Measurements from ENCODE around the gene DIS3L. TPM values are rescaled to one million over a fixed set of nuclear protein-coding genes. Genes with fewer than 3 reads are reported as not detected.
A peak's percentile ranks its signal among the peaks of the same experiment; 100 is the strongest.

The DIS3L gene
- total RNA-seq, 6 donors from 2014 or later, result 20.1 to 48.2 (median 26.9) TPM

GRCh38 chr15:66278671-66279070 is 14.7 kb upstream of the DIS3L start:
- ATAC-seq (ENCODE audit: low FRiP score in 2 of 2), result no peak
- no peak for DNase-seq
- Histone ChIP-seq H3K27ac (no peak overlapping the region), H3K4me1 (no peaks in the 10 kb centered on the region), H3K27me3 (no peaks in the 10 kb centered on the region), H3K4me3 (no peak overlapping the region), H3K36me3 (no peaks in the 10 kb centered on the region), H3K9me3 (peaks cover 0 to 5% (median 2%) of the 10 kb centered on the region in 4 donors)
- TF ChIP-seq CTCF (IDR thresholded peaks at IDR 0.05), result no peak
- TF ChIP-seq EP300 (IDR thresholded peaks at IDR 0.05), result no peak
- TF ChIP-seq POLR2AphosphoS5 (IDR thresholded peaks at IDR 0.05), result no peak
- no peak for TF ChIP-seq POLR2A (IDR thresholded peaks at IDR 0.05)
- 90 to 93% methylated on average over 6 of the region's 6 CpGs for WGBS, 2 donors

- no peak overlapping the region for H3K27ac ChIP-seq
- TF ChIP-seq POLR2AphosphoS5 (IDR thresholded peaks at IDR 0.05) (no peak), POLR2A (IDR thresholded peaks at IDR 0.05) (no peak), CTCF (IDR thresholded peaks at IDR 0.05) (no peak), EP300 (IDR thresholded peaks at IDR 0.05) (no peak)
- H3K36me3 ChIP-seq, result no peaks in the 10 kb centered on the region
- peaks cover 0 to 10% (median 1%) of the 10 kb centered on the region in 4 donors for H3K4me1 ChIP-seq
- H3K27me3 ChIP-seq, result no peaks in the 10 kb centered on the region
- H3K9me3 ChIP-seq, result no peaks in the 10 kb centered on the region
- ATAC-seq (ENCODE audit: low FRiP score in 2 of 2) (no peak), DNase-seq (no peak)
- no peak overlapping the region for H3K4me3 ChIP-seq
- 82 to 93% methylated on average over 3 of the region's 3 CpGs for WGBS, 2 donors
These were observed 9.1 kb upstream of the DIS3L start for GRCh38 chr15:66284271-66284670.

DNA sequence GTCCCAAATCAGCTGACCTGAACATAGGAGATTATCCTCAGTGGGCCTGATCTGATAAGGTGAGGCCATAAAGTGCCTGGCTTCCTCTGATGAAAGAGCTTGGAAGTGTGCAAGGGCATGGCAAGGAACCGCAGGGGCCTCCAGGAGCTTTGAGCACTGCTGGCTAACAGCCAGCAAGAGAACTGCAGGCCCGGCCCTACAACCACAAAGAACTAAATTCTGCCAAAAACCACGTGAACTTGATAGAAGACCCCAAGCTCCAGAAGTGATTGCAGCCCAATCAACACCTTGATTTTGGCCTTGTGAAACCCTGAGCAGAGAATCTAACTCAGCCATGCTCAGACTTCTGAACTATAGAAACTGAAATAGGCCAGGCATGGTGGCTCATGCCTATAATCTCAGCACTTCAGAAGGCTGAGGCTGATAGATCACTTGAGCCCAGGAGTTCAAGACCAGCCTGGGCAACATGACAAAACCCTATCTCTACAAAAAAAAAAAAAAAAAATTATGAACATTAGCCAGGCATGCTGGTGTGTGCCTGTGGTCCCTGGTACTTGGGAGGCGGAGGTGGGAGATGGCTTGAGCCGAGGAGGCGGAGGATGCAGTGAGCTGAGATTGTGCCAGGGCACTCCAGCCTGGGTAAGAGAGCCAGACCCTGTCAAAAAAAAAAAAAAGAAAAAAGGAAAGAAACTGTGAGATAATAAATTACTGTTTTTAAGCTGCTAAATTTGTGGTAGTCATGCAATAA is 7.7 kb upstream of the DIS3L start:
- H3K9me3 ChIP-seq, result no peaks in the 10 kb centered on the region
- DNase-seq (peak in 1 of 2 donors; percentile 33), ATAC-seq (ENCODE audit: low FRiP score in 2 of 2) (no peak)
- H3K4me1 ChIP-seq, result peaks cover 0 to 10% (median 1%) of the 10 kb centered on the region in 4 donors
- 65 to 69% methylated on average over 6 of the region's 6 CpGs for WGBS, 2 donors
- no peak overlapping the region for H3K4me3 ChIP-seq
- TF ChIP-seq POLR2A (IDR thresholded peaks at IDR 0.05) (no peak), CTCF (IDR thresholded peaks at IDR 0.05) (no peak), POLR2AphosphoS5 (IDR thresholded peaks at IDR 0.05) (no peak), EP300 (IDR thresholded peaks at IDR 0.05) (no peak)
- H3K36me3 ChIP-seq, result no peaks in the 10 kb centered on the region
- no peak overlapping the region for H3K27ac ChIP-seq
- no peaks in the 10 kb centered on the region for H3K27me3 ChIP-seq

DNA sequence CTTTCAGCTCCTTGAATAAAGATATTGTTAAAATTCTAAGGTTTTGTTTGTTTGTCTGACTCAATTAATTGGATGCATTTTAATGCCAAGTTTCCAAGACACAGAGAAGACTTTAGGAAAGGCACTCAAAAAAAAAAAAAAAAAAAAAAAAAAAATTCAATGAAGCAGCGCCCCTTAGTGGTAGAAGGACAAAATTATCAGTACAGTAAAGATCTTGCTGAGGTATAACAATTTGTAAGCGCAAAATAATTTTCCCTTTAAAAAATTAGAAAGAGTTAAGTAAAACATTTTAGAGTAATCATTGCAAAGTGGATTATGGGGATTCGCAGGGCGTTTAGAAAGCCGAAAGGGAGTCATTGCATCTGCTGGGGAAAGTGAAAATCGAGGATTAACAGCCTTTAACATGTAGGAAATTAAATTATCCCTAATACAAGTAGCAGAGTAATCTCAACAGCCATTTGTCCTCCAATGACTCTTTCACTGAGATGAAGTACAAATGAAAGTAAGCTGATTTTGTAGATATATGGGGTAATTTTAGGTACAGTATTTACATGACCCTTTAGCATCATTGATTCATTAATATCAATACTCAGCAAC is 5.8 kb upstream of the DIS3L start:
- Histone ChIP-seq H3K36me3 (no peaks in the 10 kb centered on the region), H3K4me1 (peaks cover 3 to 17% (median 5%) of the 10 kb centered on the region in 4 donors), H3K4me3 (no peak overlapping the region), H3K27me3 (no peaks in the 10 kb centered on the region), H3K9me3 (no peaks in the 10 kb centered on the region), H3K27ac (no peak overlapping the region)
- peak in 4 of 6 experiments; percentile 22 to 57 (median 38) for TF ChIP-seq CTCF (IDR thresholded peaks at IDR 0.05)
- TF ChIP-seq POLR2AphosphoS5 (IDR thresholded peaks at IDR 0.05), result no peak
- no peak for TF ChIP-seq EP300 (IDR thresholded peaks at IDR 0.05)
- no peak for TF ChIP-seq POLR2A (IDR thresholded peaks at IDR 0.05)
- ATAC-seq (ENCODE audit: low FRiP score in 2 of 2) (no peak), DNase-seq (no peak)
- 12 to 18% methylated on average over 6 of the region's 6 CpGs for WGBS, 2 donors
